Measurements from ENCODE around the gene ISOC2.

GRCh38 chr19:55437410-55437809, 24.0 kb downstream of the ISOC2 start:
- TF ChIP-seq, protein P1, sequence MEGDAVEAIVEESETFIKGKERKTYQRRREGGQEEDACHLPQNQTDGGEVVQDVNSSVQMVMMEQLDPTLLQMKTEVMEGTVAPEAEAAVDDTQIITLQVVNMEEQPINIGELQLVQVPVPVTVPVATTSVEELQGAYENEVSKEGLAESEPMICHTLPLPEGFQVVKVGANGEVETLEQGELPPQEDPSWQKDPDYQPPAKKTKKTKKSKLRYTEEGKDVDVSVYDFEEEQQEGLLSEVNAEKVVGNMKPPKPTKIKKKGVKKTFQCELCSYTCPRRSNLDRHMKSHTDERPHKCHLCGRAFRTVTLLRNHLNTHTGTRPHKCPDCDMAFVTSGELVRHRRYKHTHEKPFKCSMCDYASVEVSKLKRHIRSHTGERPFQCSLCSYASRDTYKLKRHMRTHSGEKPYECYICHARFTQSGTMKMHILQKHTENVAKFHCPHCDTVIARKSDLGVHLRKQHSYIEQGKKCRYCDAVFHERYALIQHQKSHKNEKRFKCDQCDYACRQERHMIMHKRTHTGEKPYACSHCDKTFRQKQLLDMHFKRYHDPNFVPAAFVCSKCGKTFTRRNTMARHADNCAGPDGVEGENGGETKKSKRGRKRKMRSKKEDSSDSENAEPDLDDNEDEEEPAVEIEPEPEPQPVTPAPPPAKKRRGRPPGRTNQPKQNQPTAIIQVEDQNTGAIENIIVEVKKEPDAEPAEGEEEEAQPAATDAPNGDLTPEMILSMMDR (IDR thresholded peaks at IDR 0.05; ENCODE audit: insufficient read depth, low read length): no peak
- no peak for TF ChIP-seq POLR2AphosphoS5 (IDR thresholded peaks at IDR 0.05; ENCODE audit: low read depth)
- TF ChIP-seq GABPA (IDR thresholded peaks at IDR 0.05; ENCODE audit: low read depth): no peak
- TF ChIP-seq, protein P2, sequence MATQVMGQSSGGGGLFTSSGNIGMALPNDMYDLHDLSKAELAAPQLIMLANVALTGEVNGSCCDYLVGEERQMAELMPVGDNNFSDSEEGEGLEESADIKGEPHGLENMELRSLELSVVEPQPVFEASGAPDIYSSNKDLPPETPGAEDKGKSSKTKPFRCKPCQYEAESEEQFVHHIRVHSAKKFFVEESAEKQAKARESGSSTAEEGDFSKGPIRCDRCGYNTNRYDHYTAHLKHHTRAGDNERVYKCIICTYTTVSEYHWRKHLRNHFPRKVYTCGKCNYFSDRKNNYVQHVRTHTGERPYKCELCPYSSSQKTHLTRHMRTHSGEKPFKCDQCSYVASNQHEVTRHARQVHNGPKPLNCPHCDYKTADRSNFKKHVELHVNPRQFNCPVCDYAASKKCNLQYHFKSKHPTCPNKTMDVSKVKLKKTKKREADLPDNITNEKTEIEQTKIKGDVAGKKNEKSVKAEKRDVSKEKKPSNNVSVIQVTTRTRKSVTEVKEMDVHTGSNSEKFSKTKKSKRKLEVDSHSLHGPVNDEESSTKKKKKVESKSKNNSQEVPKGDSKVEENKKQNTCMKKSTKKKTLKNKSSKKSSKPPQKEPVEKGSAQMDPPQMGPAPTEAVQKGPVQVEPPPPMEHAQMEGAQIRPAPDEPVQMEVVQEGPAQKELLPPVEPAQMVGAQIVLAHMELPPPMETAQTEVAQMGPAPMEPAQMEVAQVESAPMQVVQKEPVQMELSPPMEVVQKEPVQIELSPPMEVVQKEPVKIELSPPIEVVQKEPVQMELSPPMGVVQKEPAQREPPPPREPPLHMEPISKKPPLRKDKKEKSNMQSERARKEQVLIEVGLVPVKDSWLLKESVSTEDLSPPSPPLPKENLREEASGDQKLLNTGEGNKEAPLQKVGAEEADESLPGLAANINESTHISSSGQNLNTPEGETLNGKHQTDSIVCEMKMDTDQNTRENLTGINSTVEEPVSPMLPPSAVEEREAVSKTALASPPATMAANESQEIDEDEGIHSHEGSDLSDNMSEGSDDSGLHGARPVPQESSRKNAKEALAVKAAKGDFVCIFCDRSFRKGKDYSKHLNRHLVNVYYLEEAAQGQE (IDR thresholded peaks at IDR 0.05; ENCODE audit: insufficient replicate concordance, low read depth): peak; percentile 98
